Mesenchymal stem cell (in vitro differentiated cells and primary cell): ENCODE results near the gene GOLT1B.

ENCODE experiments used
- DNase-seq: peaks from one replicate; pipeline ENCODE4 v3.0.0-alpha.2; 2013
- H2AFZ ChIP-seq: one replicate; pipeline ENCODE4 v1.6.1; 2013; ENCODE audit warnings: low read depth, mild to moderate bottlenecking, control low read depth, inconsistent platforms, low read length, moderate library complexity
- H2AK5ac ChIP-seq: 2 replicates; pipeline ENCODE4 v1.6.1; 2013; ENCODE audit warnings: low read length, moderate library complexity, mild to moderate bottlenecking, inconsistent platforms; ENCODE audit not compliant: severe bottlenecking
- H2BK120ac ChIP-seq: one replicate; pipeline ENCODE4 v1.6.1; 2013; ENCODE audit warnings: low read depth, mild to moderate bottlenecking, inconsistent platforms, low read length, moderate library complexity
- H2BK12ac ChIP-seq, 2 experiments: one replicate each; pipeline ENCODE4 v1.6.1; 2013; ENCODE audit warnings: inconsistent platforms in 2 of 2, low read length in 2 of 2, mild to moderate bottlenecking in 2 of 2, moderate library complexity in 2 of 2, control low read depth in 1 of 2
- H2BK15ac ChIP-seq: one replicate; pipeline ENCODE4 v1.6.1; 2013; ENCODE audit warnings: mild to moderate bottlenecking, low read depth, inconsistent platforms; ENCODE audit not compliant: poor library complexity, severe bottlenecking
- H2BK5ac ChIP-seq: 2 replicates; pipeline ENCODE4 v1.6.1; 2013; ENCODE audit warnings: low read depth, mild to moderate bottlenecking, low read length, control low read depth, inconsistent platforms; ENCODE audit not compliant: poor library complexity, severe bottlenecking
- H3K14ac ChIP-seq, 2 experiments: one replicate each; pipeline ENCODE4 v1.6.1; 2013; ENCODE audit warnings: inconsistent platforms in 2 of 2, low read length in 2 of 2, control low read depth in 1 of 2, mild to moderate bottlenecking in 1 of 2, moderate library complexity in 1 of 2
- H3K18ac ChIP-seq, 2 experiments: one replicate each; pipeline ENCODE4 v1.6.1; 2013; ENCODE audit warnings: inconsistent platforms in 2 of 2, low read length in 2 of 2, control low read depth in 1 of 2, low read depth in 1 of 2, mild to moderate bottlenecking in 1 of 2
- H3K23ac ChIP-seq, 2 experiments: one replicate each; pipeline ENCODE4 v1.6.1; 2013; ENCODE audit warnings: inconsistent platforms in 2 of 2, low read length in 2 of 2, mild to moderate bottlenecking in 2 of 2, moderate library complexity in 2 of 2, control low read depth in 1 of 2
- H3K27ac ChIP-seq: 2 replicates; pipeline ENCODE4 v1.5.1; 2013; ENCODE audit warnings: mild to moderate bottlenecking, moderate library complexity, low read length, control low read depth, inconsistent platforms; ENCODE audit not compliant: poor library complexity, severe bottlenecking
- H3K27me3 ChIP-seq, 2 experiments: 2 replicates each; pipeline versions ENCODE4 v1.6.1 to v1.7.0; 2013; ENCODE audit warnings: low read length in 2 of 2, mild to moderate bottlenecking in 2 of 2, moderate library complexity in 2 of 2, control low read depth in 1 of 2, inconsistent platforms in 1 of 2; ENCODE audit not compliant: control insufficient read depth in 1 of 2, insufficient read depth in 1 of 2
- H3K36me3 ChIP-seq, 2 experiments: 2 replicates each; pipeline versions ENCODE4 v1.6.1 to v1.7.0; 2013; ENCODE audit warnings: low read length in 2 of 2, control low read depth in 1 of 2, inconsistent platforms in 1 of 2, low read depth in 1 of 2, mild to moderate bottlenecking in 1 of 2; ENCODE audit not compliant: insufficient read depth in 2 of 2, control insufficient read depth in 1 of 2
- H3K4ac ChIP-seq, 2 experiments: one replicate each; pipeline ENCODE4 v1.6.1; 2013; ENCODE audit warnings: inconsistent platforms in 2 of 2, low read length in 2 of 2, mild to moderate bottlenecking in 2 of 2, moderate library complexity in 2 of 2, control low read depth in 1 of 2, low read depth in 1 of 2
- H3K4me1 ChIP-seq: 2 replicates; pipeline ENCODE4 v1.6.1; 2013; ENCODE audit warnings: low read depth, low read length, control low read depth; ENCODE audit not compliant: control insufficient read depth, insufficient read depth
- H3K4me2 ChIP-seq: 2 replicates; pipeline ENCODE4 v1.6.1; 2013; ENCODE audit warnings: low read length, mild to moderate bottlenecking, inconsistent platforms; ENCODE audit not compliant: poor library complexity, severe bottlenecking
- H3K4me3 ChIP-seq, 2 experiments: 2 replicates each; pipeline versions ENCODE4 v1.5.1 to v1.7.0; 2013; ENCODE audit warnings: low read length in 2 of 2, mild to moderate bottlenecking in 2 of 2, control low read depth in 1 of 2, low read depth in 1 of 2; ENCODE audit not compliant: insufficient read depth in 1 of 2
- H3K79me1 ChIP-seq: replicated peaks from 2 replicates; pipeline ENCODE4 v1.6.1; 2013; ENCODE audit warnings: mild to moderate bottlenecking, control low read depth, low read length, inconsistent platforms; ENCODE audit not compliant: poor library complexity, severe bottlenecking
- H3K9ac ChIP-seq: 2 replicates; pipeline ENCODE4 v1.7.0; 2013; ENCODE audit warnings: mild to moderate bottlenecking, low read length, moderate library complexity
- H3K9me3 ChIP-seq: 2 replicates; pipeline ENCODE4 v1.7.0; 2013; ENCODE audit warnings: mild to moderate bottlenecking, low read length; ENCODE audit not compliant: control insufficient read depth
- H4K8ac ChIP-seq: one replicate; pipeline ENCODE4 v1.6.1; 2013; ENCODE audit warnings: inconsistent platforms, mild to moderate bottlenecking, low read length, moderate library complexity
- H4K91ac ChIP-seq: one replicate; pipeline ENCODE4 v1.6.1; 2013; ENCODE audit warnings: mild to moderate bottlenecking, low read length, inconsistent platforms
- WGBS: methylation state at CpG from one replicate; pipeline ENCODE4 v1.1.7; 2013; ENCODE audit warnings: mixed read lengths; 5-methylcytosine and 5-hydroxymethylcytosine counted together

GOLT1B gene

GRCh38 chr12:21558100-21558679 lies 56.6 kb downstream of the GOLT1B start:
- Histone ChIP-seq H3K9me3 (no peaks in the 10 kb centered on the region), H3K9ac (no peak overlapping the region), H3K4me2 (no peak overlapping the region), H2BK5ac (no peak overlapping the region), H3K27me3 (no peaks in the 10 kb centered on the region), H3K18ac (no peak overlapping the region), H3K14ac (no peak overlapping the region), H3K23ac (no peak overlapping the region), H4K8ac (no peak overlapping the region), H3K4me3 (no peak overlapping the region), H3K4me1 (no peaks in the 10 kb centered on the region), H4K91ac (no peak overlapping the region), H3K36me3 (no peaks in the 10 kb centered on the region), H3K27ac (no peak overlapping the region), H2AFZ (no peak overlapping the region), H3K4ac (no peak overlapping the region), H3K79me1 (no peaks in the 10 kb centered on the region), H2BK12ac (no peak overlapping the region), H2BK120ac (no peak overlapping the region), H2BK15ac (no peak overlapping the region), H2AK5ac (no peak overlapping the region)
- 93% methylated on average over 3 of the region's 9 CpGs for WGBS
- DNase-seq = no peak

DNA sequence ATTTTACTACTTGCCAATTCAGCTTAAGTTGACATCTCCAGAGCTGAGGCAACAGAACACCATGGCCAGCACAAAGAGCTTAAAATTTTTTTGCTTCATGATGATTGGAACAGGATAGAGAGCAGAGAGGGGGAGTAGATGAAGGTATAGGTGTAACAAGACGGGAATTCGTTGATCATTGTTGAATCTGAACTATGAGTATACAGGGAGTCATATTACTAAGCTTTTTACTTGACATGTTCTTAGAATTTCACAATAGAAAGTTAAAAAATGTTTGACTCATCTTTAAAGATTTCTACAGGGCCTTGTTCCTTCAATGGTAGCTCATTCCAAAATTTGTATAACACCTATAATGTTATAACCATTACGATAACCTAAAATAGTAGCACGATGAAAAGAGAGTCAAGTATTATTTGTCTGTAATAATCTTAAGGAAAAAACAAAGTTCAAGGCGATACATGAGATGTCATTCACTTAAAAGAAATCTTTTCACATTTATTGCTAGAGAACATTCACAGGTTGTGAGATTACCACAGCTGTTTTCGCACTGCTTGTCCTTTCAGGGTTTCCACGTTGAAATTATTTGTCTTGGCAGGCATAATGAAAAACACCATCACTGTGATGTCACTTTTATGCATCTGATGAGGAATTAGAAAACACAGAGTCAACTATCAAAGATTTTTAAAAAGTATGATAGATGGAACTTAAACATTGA lies 58.4 kb downstream of the GOLT1B start:
- no peak overlapping the region for H3K4ac ChIP-seq

GRCh38 chr12:21561158-21561557 lies 59.6 kb downstream of the GOLT1B start:
- H3K4me1 ChIP-seq = no peaks in the 10 kb centered on the region
- no peak overlapping the region for H3K18ac ChIP-seq
- H3K9ac ChIP-seq = no peak overlapping the region
- WGBS = 50% methylated on average over 2 of the region's 2 CpGs
- no peak overlapping the region for H2BK5ac ChIP-seq
- H2AFZ ChIP-seq = no peak overlapping the region
- no peak overlapping the region for H4K8ac ChIP-seq
- no peak overlapping the region for H2BK120ac ChIP-seq
- H2BK15ac ChIP-seq = no peak overlapping the region
- H3K36me3 ChIP-seq = no peaks in the 10 kb centered on the region
- no peak overlapping the region for H4K91ac ChIP-seq
- no peak overlapping the region for H2BK12ac ChIP-seq
- no peak overlapping the region for H3K14ac ChIP-seq
- no peak overlapping the region for H3K4me2 ChIP-seq
- H3K9me3 ChIP-seq = no peaks in the 10 kb centered on the region
- H3K4ac ChIP-seq = no peak overlapping the region
- H3K23ac ChIP-seq = no peak overlapping the region
- no peak for DNase-seq
- no peak overlapping the region for H3K27ac ChIP-seq
- no peaks in the 10 kb centered on the region for H3K79me1 ChIP-seq
- H3K4me3 ChIP-seq = no peak overlapping the region
- no peaks in the 10 kb centered on the region for H3K27me3 ChIP-seq
- H2AK5ac ChIP-seq = no peak overlapping the region

More for the DNA sequence above, 58.4 kb downstream of the GOLT1B start:
- no peak overlapping the region for H2BK5ac ChIP-seq
- H3K4me1 ChIP-seq = no peaks in the 10 kb centered on the region
- H3K27ac ChIP-seq = peak overlapping the region; percentile 64
- H2BK12ac ChIP-seq = no peak overlapping the region
- H3K14ac ChIP-seq = no peak overlapping the region
- no peak overlapping the region for H2AFZ ChIP-seq
- no peak overlapping the region for H4K91ac ChIP-seq
- no peaks in the 10 kb centered on the region for H3K79me1 ChIP-seq
- H2AK5ac ChIP-seq = no peak overlapping the region
- no peaks in the 10 kb centered on the region for H3K27me3 ChIP-seq
- no peaks in the 10 kb centered on the region for H3K9me3 ChIP-seq
- H3K18ac ChIP-seq = no peak overlapping the region
- no peak overlapping the region for H4K8ac ChIP-seq
- no peak for DNase-seq
- H3K36me3 ChIP-seq = no peaks in the 10 kb centered on the region
- 92% methylated on average over 2 of the region's 7 CpGs for WGBS
- no peak overlapping the region for H3K4me2 ChIP-seq
- no peak overlapping the region for H3K23ac ChIP-seq
- no peak overlapping the region for H3K9ac ChIP-seq
- no peak overlapping the region for H3K4me3 ChIP-seq
- H2BK120ac ChIP-seq = no peak overlapping the region
- no peak overlapping the region for H2BK15ac ChIP-seq

DNA sequence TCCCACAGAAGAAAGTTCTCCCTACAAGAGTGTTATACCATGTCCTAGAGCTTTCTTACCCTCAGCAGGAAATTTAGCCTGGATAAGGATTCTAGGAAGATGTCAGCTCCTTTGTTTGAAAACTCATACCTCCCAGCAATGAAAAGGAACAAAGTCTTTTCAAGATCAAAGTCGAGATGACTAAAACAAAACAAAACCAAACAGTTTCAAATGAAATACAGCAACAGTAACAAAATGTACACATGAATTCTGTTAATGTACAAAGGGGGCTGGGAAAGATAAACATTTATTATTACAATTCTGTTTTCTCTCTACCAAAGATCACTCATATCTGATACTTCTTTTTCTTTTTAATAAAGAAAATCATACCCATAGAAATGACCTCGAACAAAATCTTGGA lies 61.3 kb downstream of the GOLT1B start:
- no peak overlapping the region for H2BK120ac ChIP-seq
- no peak overlapping the region for H3K9ac ChIP-seq
- no peak overlapping the region for H3K14ac ChIP-seq
- no peak overlapping the region for H3K4me2 ChIP-seq
- H4K91ac ChIP-seq = no peak overlapping the region
- no peak overlapping the region for H4K8ac ChIP-seq
- no peaks in the 10 kb centered on the region for H3K27me3 ChIP-seq
- no peak overlapping the region for H2AFZ ChIP-seq
- 100% methylated on average over 2 of the region's 2 CpGs for whole genome bisulfite sequencing
- no peak overlapping the region for H2BK15ac ChIP-seq
- H3K4ac ChIP-seq = no peak overlapping the region
- no peak overlapping the region for H3K18ac ChIP-seq
- no peaks in the 10 kb centered on the region for H3K36me3 ChIP-seq
- no peak overlapping the region for H2AK5ac ChIP-seq
- H3K4me3 ChIP-seq = no peak overlapping the region
- no peak overlapping the region for H2BK5ac ChIP-seq
- H2BK12ac ChIP-seq = no peak overlapping the region
- no peak overlapping the region for H3K27ac ChIP-seq
- no peaks in the 10 kb centered on the region for H3K4me1 ChIP-seq
- no peak overlapping the region for H3K23ac ChIP-seq
- no peaks in the 10 kb centered on the region for H3K9me3 ChIP-seq
- H3K79me1 ChIP-seq = no peaks in the 10 kb centered on the region
- no peak for DNase-seq
